ENCODE measurements around the gene ELANE. TPM values are rescaled to one million over a fixed set of nuclear protein-coding genes. Genes with fewer than 3 reads are reported as not detected.

The ELANE gene
- total and polyA plus RNA-seq, 4 donors, result 0.17 to 37.4 (median 1.8) TPM

- WGBS, result 94% methylated on average over 72 of the region's 72 CpGs
- Histone ChIP-seq H3K27ac (ENCODE audit: low read depth in 1 of 2, low read length in 2 of 2) (no peak overlapping the region), H3K36me3 (ENCODE audit: control insufficient read depth in 4 of 4, insufficient read depth in 3 of 4, low read depth in 1 of 4, low read length in 3 of 4) (peaks cover 20 to 35% (median 30%) of the 10 kb centered on the region in 4 donors), H3K9me3 (ENCODE audit: control insufficient read depth in 4 of 4, low read length in 3 of 4) (no peaks in the 10 kb centered on the region), H3K4me1 (ENCODE audit: control insufficient read depth in 4 of 4, insufficient read depth in 4 of 4, low read length in 3 of 4) (no peaks in the 10 kb centered on the region), H3K27me3 (ENCODE audit: control insufficient read depth in 4 of 4, insufficient read depth in 4 of 4, low read length in 3 of 4) (no peaks in the 10 kb centered on the region), H3K4me3 (ENCODE audit: low read depth in 1 of 3, low read length in 3 of 3) (no peak overlapping the region), H3K9ac (ENCODE audit: low read depth in 1 of 2, low read length in 2 of 2) (no peak overlapping the region)
- DNase-seq (ENCODE audit: low spot score), result no peak
- TF ChIP-seq JUND (IDR thresholded peaks at IDR 0.05) (no peak), REST (IDR thresholded peaks at IDR 0.05) (no peak), YY1 (IDR thresholded peaks at IDR 0.05) (no peak), SP1 (IDR thresholded peaks at IDR 0.05) (no peak), ZBTB33 (IDR thresholded peaks at IDR 0.05) (no peak), RAD21 (IDR thresholded peaks at IDR 0.05) (no peak), FOXA1 (IDR thresholded peaks at IDR 0.05) (no peak), ATF3 (IDR thresholded peaks at IDR 0.05) (no peak), HNF4A (conservative IDR thresholded peaks at IDR 0.05) (no peak), NR2F2 (IDR thresholded peaks at IDR 0.05) (no peak), RXRA (IDR thresholded peaks at IDR 0.05) (no peak)
Measured at GRCh38 chr19:812747-813218, 39.3 kb upstream of the ELANE start.

- Histone ChIP-seq H3K4me3 (ENCODE audit: low read depth in 1 of 3, low read length in 3 of 3) (no peak overlapping the region), H3K27me3 (ENCODE audit: control insufficient read depth in 4 of 4, insufficient read depth in 4 of 4, low read length in 3 of 4) (no peaks in the 10 kb centered on the region), H3K36me3 (ENCODE audit: control insufficient read depth in 4 of 4, insufficient read depth in 3 of 4, low read depth in 1 of 4, low read length in 3 of 4) (peaks cover 17 to 31% (median 26%) of the 10 kb centered on the region in 4 donors), H3K9me3 (ENCODE audit: control insufficient read depth in 4 of 4, low read length in 3 of 4) (no peaks in the 10 kb centered on the region), H3K27ac (ENCODE audit: low read depth in 1 of 2, low read length in 2 of 2) (no peak overlapping the region), H3K4me1 (ENCODE audit: control insufficient read depth in 4 of 4, insufficient read depth in 4 of 4, low read length in 3 of 4) (no peaks in the 10 kb centered on the region), H3K9ac (ENCODE audit: low read depth in 1 of 2, low read length in 2 of 2) (no peak overlapping the region)
- WGBS, result 94% methylated on average over 87 of the region's 87 CpGs
- DNase-seq (ENCODE audit: low spot score), result no peak
- TF ChIP-seq CTCF (IDR thresholded peaks at IDR 0.05; ENCODE audit: low read depth, low read length, missing input control) (no peak), EGR1 (IDR thresholded peaks at IDR 0.05; ENCODE audit: low read depth in 2 of 2) (no peak), REST (IDR thresholded peaks at IDR 0.05) (no peak), JUND (IDR thresholded peaks at IDR 0.05) (no peak), RXRA (IDR thresholded peaks at IDR 0.05) (no peak), TAF1 (conservative IDR thresholded peaks at IDR 0.05) (no peak), MAX (IDR thresholded peaks at IDR 0.05) (no peak), ZBTB33 (IDR thresholded peaks at IDR 0.05) (no peak), ATF3 (IDR thresholded peaks at IDR 0.05) (no peak)
Measured at GRCh38 chr19:813219-814151, 38.6 kb upstream of the ELANE start.
